IPS-15b (cell line): Measurements from ENCODE around the gene KDM2B.
"Not testable (repeated sequence)": the region's sequence is repeated elsewhere in the genome, so short reads cannot be mapped to it uniquely, and the experiment has no call there.

ENCODE experiments used
- H3K27me3 ChIP-seq: one replicate; pipeline ENCODE4 v1.6.1; 2013; ENCODE audit warnings: low read length; ENCODE audit not compliant: control insufficient read depth, insufficient read depth
- H3K36me3 ChIP-seq: one replicate; pipeline ENCODE4 v1.6.1; 2013; ENCODE audit warnings: low read length; ENCODE audit not compliant: control insufficient read depth, insufficient read depth
- H3K4me1 ChIP-seq: one replicate; pipeline ENCODE4 v1.6.1; 2013; ENCODE audit warnings: mild to moderate bottlenecking, low read length; ENCODE audit not compliant: control insufficient read depth, insufficient read depth
- H3K4me3 ChIP-seq: one replicate; pipeline ENCODE4 v1.5.1; 2013; ENCODE audit warnings: low read depth, low read length
- H3K9ac ChIP-seq: one replicate; pipeline ENCODE4 v1.6.1; 2013; ENCODE audit warnings: low read depth, mild to moderate bottlenecking, low read length
- H3K9me3 ChIP-seq: one replicate; pipeline ENCODE4 v1.6.1; 2013; ENCODE audit warnings: mild to moderate bottlenecking, low read length; ENCODE audit not compliant: control insufficient read depth, insufficient read depth

Gene KDM2B

GRCh38 chr12:121505513-121505912, 75.3 kb downstream of the KDM2B start:
- Histone ChIP-seq H3K9me3 (no peaks in the 10 kb centered on the region), H3K4me3 (no peak overlapping the region), H3K9ac (no peak overlapping the region), H3K36me3 (peaks cover 41% of the 10 kb centered on the region), H3K4me1 (no peaks in the 10 kb centered on the region), H3K27me3 (no peaks in the 10 kb centered on the region)

- no peaks in the 10 kb centered on the region for H3K27me3 ChIP-seq
- H3K9me3 ChIP-seq, result no peaks in the 10 kb centered on the region
- no peak overlapping the region for H3K4me3 ChIP-seq
- peaks cover 34% of the 10 kb centered on the region for H3K36me3 ChIP-seq
- no peaks in the 10 kb centered on the region for H3K4me1 ChIP-seq
- H3K9ac ChIP-seq, result no peak overlapping the region
These were observed 76.3 kb downstream of the KDM2B start for GRCh38 chr12:121504505-121504904.

DNA sequence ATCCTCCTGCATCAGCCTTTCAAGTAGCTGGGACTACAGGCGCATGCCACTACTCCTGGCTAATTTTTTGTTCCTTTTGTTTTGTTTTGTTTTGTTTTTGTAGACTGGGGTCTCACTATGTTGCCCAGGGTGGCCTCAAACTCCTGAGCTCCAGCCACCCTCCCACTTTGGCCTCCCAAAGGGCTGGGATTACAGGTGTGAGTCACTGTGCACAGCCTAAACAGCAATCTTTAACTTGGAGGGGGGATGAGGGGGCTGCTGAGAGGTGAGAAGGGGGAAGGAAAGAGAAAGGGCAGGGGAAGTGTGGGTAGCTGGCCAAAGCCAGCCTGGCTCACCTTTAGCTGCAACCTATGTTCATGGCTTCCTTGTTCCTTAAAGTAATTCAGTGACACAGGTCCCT, 77.4 kb downstream of the KDM2B start:
- peaks cover 25% of the 10 kb centered on the region for H3K36me3 ChIP-seq
- H3K9me3 ChIP-seq, result no peaks in the 10 kb centered on the region
- H3K4me1 ChIP-seq, result no peaks in the 10 kb centered on the region
- H3K27me3 ChIP-seq, result no peaks in the 10 kb centered on the region
- no peak overlapping the region for H3K4me3 ChIP-seq
- H3K9ac ChIP-seq, result no peak overlapping the region

DNA sequence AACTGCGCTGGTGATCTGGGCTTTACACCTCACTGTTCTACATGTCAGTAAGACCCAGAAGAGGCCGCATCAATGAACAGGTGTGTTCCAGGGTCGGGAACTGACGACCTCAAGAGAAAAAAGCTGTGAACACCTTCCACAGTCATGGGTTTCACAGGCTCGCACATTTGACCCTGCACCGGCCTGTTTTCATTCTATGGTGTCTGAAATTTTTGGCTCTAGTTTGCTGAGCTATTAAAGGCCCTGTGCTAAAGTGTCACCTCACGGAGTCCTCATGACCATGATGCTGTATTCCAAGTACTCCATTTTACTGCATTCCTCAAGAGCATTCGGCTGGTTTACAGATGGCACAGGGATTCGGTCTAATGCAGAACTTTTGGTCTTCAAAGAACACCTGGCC, 78.9 kb downstream of the KDM2B start:
- H3K4me3 ChIP-seq, result no peak overlapping the region
- no peaks in the 10 kb centered on the region for H3K9me3 ChIP-seq
- H3K27me3 ChIP-seq, result no peaks in the 10 kb centered on the region
- H3K9ac ChIP-seq, result no peak overlapping the region
- H3K4me1 ChIP-seq, result no peaks in the 10 kb centered on the region
- H3K36me3 ChIP-seq, result peaks cover 22% of the 10 kb centered on the region

- no peaks in the 10 kb centered on the region for H3K4me1 ChIP-seq
- H3K4me3 ChIP-seq, result no peak overlapping the region
- peaks cover 24% of the 10 kb centered on the region for H3K36me3 ChIP-seq
- H3K9ac ChIP-seq, result no peak overlapping the region
- no peaks in the 10 kb centered on the region for H3K27me3 ChIP-seq
- no peaks in the 10 kb centered on the region for H3K9me3 ChIP-seq
These were observed 80.7 kb downstream of the KDM2B start for GRCh38 chr12:121499929-121500793.

DNA sequence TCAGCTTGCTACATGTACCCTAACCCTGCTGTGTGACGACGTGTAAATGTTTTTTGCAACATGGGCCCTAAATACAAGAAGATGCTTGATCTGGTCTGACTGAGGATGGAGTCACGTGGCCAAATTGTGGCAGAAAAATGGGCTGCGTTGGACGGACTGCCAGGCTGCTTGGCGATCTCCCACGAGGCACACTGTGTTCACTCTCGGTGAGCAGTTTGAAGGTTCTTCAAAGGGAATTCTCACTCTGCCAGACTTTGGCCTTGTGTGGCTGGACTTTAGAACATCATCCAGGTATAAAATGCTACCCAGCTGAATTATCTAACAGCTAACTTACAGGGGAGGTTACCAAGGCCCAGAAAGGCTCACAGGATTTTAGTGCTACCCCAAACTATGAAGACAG, 85.1 kb downstream of the KDM2B start:
- Histone ChIP-seq H3K36me3 (peaks cover 17% of the 10 kb centered on the region), H3K9me3 (no peaks in the 10 kb centered on the region), H3K9ac (no peak overlapping the region), H3K4me3 (no peak overlapping the region), H3K4me1 (peaks cover 2% of the 10 kb centered on the region), H3K27me3 (no peaks in the 10 kb centered on the region)

- H3K4me1 ChIP-seq, result peaks cover 2% of the 10 kb centered on the region
These were observed 86.6 kb downstream of the KDM2B start for GRCh38 chr12:121494093-121494787.

GRCh38 chr12:121490401-121491281, 90.2 kb downstream of the KDM2B start:
- H3K36me3 ChIP-seq, result peaks cover 26% of the 10 kb centered on the region
- H3K4me3 ChIP-seq, result no peak overlapping the region
- H3K27me3 ChIP-seq, result no peaks in the 10 kb centered on the region
- no peak overlapping the region for H3K9ac ChIP-seq
- H3K4me1 ChIP-seq, result peaks cover 2% of the 10 kb centered on the region
- no peaks in the 10 kb centered on the region for H3K9me3 ChIP-seq

More at GRCh38 chr12:121494093-121494787, 86.6 kb downstream of the KDM2B start:
- H3K9ac ChIP-seq, result no peak overlapping the region
- no peaks in the 10 kb centered on the region for H3K27me3 ChIP-seq
- H3K4me3 ChIP-seq, result no peak overlapping the region
- H3K36me3 ChIP-seq, result peaks cover 26% of the 10 kb centered on the region
- H3K9me3 ChIP-seq, result no peaks in the 10 kb centered on the region

DNA sequence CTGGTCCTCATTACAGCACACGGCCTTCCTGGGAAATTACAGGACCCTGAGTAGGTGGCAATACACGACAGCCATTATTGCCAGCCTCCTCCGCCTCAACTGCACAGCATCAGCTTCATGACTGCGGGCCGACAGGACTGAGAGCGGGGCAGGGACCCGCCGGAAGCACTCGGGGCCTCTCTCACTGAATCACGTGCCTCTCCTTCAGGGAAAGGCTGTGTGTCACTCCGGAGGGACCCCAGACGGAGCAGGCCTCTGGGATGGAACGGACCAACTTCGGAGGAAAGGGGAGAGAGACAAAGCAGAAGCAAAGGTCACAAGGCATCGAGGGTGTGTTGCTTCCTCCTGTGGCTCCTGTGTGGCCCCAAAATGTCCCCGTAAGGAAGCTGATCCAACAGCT, 90.9 kb downstream of the KDM2B start:
- H3K9ac ChIP-seq, result no peak overlapping the region
- H3K9me3 ChIP-seq, result no peaks in the 10 kb centered on the region
- H3K4me3 ChIP-seq, result no peak overlapping the region
- peaks cover 23% of the 10 kb centered on the region for H3K36me3 ChIP-seq
- peaks cover 2% of the 10 kb centered on the region for H3K4me1 ChIP-seq
- H3K27me3 ChIP-seq, result no peaks in the 10 kb centered on the region

GRCh38 chr12:121484967-121485366, 95.9 kb downstream of the KDM2B start:
- Histone ChIP-seq H3K36me3 (peaks cover 14% of the 10 kb centered on the region), H3K27me3 (no peaks in the 10 kb centered on the region), H3K4me1 (no peaks in the 10 kb centered on the region), H3K9ac (no peak overlapping the region), H3K4me3 (no peak overlapping the region), H3K9me3 (no peaks in the 10 kb centered on the region)

- H3K4me1 ChIP-seq, H3K9ac ChIP-seq: not testable (repeated sequence)
These were observed 96.3 kb downstream of the KDM2B start for GRCh38 chr12:121484564-121484963.

More at GRCh38 chr12:121484564-121484963, 96.3 kb downstream of the KDM2B start:
- not testable (repeated sequence) for H3K4me3 ChIP-seq, H3K27me3 ChIP-seq, H3K9me3 ChIP-seq
- H3K36me3 ChIP-seq, result peaks cover 11% of the 10 kb centered on the region
